ENCODE results near the gene KCNK2.

KCNK2 gene

GRCh38 chr1:215082532-215083382 is at the start of gene KCNK2:
KCNK2 (plus strand) TSS chr1:215082737; CDS start chr1:215083386, 649 bp downstream.
- no peak for DNase-seq

- DNase-seq = no peak
Measured at GRCh38 chr1:215032911-215033526, 49.5 kb upstream of the KCNK2 start.

GRCh38 chr1:215040190-215040589 is 42.3 kb upstream of the KCNK2 start:
- DNase-seq = no peak

DNA sequence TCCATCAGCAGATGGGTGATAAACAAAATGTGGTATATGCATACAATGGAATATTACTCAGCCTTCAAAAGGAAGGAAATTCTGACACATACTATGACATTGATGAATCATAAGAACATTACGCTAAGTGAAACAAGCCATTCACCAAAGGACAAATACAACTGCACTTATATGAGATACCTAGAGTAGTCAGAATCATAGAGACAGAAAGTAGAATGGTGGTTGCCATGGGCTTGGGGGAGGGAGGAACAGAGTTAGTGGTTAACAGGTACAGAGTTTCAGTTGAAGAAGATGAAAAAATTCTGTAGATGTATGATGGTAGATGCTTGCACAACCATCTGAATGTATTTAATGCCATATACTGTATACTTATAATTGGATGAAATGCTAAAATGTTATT is 39.1 kb upstream of the KCNK2 start:
- no peak for DNase-seq

DNA sequence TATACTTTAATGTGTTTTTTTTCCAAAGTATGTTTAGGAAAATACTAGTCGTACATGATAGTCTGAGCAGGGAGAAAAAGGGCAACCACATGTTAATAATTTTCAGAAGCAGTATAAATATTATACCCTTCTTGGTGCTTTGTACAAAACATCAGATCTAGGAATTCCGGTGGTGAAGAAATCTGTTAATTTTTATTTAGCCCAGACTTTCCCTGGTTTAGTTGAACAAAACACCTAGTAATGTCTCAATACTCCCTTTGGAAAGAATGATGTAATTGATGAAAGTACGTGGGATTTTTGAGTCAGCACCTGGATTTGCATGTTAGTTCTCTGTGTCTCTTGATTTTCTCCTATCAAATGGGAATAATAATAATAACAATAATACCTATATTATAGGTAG is 38.4 kb upstream of the KCNK2 start:
- DNase-seq = no peak

DNA sequence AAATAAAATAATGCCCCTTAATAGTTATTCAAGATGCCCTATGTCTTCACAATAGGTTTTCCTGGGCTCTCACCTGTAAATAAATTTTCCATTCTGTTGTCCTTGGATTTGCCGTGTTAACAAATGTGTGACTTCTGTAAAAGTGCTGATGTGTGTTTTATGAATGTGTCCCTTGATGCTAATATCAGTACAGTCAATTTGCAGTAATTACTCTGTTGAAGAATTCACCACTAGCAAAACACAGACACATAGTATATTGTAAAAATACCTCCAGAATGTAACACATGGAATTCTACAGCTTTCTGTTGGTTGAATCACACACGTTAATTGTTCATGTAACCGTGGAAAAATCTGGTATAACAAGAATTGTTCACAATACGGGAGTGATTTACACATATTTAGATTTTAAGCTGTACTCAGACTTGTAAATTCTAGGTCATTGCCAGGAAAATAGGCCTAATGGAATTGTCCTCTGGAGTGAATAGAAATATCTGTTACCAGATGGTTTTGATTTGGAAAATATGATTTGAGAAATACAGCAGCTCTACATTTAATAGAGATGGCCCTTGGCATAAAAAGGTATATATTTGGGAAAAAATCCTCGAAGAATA is 36.7 kb upstream of the KCNK2 start:
- no peak for DNase-seq

- DNase-seq = no peak
Measured at GRCh38 chr1:215052256-215053015, 30.1 kb upstream of the KCNK2 start.

DNA sequence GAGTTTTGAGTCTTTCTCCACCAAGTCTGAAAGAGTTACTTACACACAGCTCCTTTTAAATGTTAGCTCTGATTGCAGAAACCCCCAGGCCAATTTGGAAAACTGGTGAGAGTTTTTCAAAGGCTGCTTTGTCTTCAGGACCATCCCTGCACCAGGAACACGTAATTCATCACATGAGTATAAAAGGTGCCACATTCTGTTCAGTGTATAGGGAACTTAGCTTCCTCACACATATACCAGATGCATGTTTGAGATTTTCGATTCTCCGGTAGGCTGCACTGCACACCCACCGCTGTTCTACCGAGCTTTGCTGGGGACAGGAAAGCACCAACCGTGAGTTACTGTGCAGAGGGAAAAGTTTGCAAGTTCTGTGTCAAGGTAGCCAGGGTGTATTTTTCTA is 28.3 kb upstream of the KCNK2 start:
- no peak for DNase-seq

- no peak for DNase-seq
Measured at GRCh38 chr1:215055281-215055935, 27.1 kb upstream of the KCNK2 start.

DNA sequence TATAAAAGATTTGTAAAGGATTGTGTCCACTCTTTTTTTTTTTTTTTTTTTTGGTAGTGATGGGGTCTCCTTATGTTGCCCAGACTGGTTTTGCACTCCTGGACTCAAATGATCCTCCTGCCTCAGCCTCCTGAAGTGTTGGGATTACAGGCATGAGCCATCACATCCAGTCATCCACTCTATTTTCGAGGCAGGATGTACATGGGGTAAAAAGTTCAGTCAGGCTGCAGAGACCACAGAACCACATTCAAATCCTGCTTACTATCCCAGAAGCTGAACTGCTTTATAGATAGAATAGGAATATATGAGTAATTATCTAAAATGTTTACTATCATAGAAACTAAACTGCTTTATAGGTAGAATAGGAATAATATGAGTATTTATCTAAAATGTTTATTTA is 26.0 kb upstream of the KCNK2 start:
- DNase-seq = no peak

- DNase-seq = no peak
Measured at GRCh38 chr1:215059947-215060346, 22.6 kb upstream of the KCNK2 start.

GRCh38 chr1:215064327-215064726 is 18.2 kb upstream of the KCNK2 start:
- no peak for DNase-seq

- DNase-seq = no peak
Measured at GRCh38 chr1:215071078-215071477, 11.5 kb upstream of the KCNK2 start.

DNA sequence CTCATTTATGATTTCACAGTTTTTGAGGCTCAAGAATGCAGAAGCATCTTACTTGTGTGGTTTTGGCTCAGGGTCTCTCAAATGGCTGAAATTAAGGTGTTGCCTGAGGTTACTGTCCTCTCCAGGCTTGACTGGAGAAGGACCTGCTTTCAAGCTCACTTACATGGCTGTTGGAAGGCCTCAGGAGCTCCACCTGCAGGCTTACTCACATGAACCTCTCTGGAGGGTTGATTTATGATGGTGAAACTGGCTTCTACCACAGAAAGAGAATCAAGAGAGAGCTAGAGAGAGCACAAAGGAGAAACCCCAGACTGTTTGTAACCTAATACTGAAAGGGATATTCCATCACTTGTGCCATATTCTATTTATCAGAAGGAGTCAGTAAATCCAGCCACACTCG is 6.2 kb upstream of the KCNK2 start:
- no peak for DNase-seq

- DNase-seq = no peak
Measured at GRCh38 chr1:215079456-215079855, 3.1 kb upstream of the KCNK2 start.

DNA sequence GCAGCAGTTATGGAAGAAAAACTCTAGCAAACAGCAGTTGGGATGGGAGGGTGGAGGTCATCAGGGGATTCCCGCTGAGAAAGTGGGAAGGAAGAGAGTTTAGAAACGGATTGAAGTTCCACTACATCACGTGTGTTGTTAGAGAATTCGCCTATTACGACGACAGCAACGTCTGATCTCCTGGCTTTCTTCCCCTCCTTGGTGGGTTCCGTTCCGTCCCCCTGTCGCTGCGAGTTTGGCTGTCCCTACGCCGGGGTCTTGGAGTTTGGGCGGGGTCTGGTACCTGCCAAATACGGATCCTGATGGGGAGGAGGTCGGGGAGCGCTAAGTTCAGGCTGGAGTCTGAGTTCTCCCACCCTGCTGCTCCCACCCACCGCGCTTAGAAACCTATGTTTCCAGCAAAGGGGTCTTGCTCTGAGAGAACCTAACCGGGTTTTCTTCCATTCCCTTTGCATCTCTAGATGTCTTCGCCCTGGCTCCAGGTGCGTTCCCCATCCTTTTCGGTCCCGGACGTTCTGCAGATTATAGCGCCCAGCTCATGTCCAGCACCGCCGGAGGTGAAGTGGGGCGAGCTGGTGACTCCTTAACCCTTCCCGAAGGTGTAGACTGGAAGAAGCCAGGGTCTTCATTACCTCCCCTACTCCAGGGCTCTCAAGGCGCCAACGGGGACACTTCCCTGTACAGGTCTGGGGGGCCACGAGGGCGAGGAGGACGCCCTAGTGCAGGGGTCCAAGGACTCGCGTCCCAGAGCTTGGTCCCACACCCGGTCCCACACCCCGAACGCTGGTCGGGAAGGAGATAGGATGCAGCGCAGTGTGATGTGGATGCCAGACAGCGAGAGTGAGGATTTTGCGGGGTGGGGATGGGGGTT is 641 bp upstream of the KCNK2 start:
- no peak for DNase-seq

GRCh38 chr1:215083383-215083961 is 935 bp downstream of the KCNK2 start:
- DNase-seq = no peak

- DNase-seq = no peak
Measured at GRCh38 chr1:215084621-215085020, 2.1 kb downstream of the KCNK2 start.

DNA sequence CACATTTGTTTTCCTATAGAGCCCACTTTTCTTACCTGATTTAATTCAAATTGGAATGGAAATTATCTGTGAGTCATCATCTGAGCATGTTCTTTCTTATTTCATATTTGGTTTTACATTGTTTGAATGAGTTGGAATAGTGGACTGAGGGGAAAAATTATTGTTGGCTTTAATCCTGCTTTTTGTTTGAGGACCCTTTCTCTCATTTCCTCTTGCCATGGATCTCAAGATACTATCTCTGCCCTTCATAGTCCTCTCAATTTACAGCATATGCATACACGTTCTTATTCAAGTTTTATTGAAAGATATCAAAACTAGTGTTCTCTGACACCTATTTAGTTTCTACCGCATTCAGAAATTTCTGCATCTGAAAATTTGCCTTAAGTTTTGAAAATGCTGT is 5.1 kb downstream of the KCNK2 start:
- no peak for DNase-seq

DNA sequence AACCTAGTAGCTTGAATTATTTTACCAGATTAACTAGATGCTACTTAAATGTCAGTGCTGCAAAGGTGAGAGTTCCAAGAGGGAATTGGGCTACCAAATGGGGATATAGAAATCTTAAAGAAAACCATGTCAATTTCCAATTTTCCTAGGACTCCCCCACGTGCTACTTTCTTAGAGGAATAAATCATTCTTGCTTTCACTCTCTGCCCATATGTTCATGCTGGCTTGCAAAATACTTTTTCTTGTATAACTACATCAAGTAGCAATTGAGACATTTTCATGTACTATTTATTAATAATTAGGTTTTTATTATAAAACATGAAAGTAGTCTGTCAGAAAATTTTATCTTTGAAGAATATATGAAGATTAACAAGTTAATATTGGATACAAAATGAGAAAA is 11.8 kb downstream of the KCNK2 start:
- no peak for DNase-seq

DNA sequence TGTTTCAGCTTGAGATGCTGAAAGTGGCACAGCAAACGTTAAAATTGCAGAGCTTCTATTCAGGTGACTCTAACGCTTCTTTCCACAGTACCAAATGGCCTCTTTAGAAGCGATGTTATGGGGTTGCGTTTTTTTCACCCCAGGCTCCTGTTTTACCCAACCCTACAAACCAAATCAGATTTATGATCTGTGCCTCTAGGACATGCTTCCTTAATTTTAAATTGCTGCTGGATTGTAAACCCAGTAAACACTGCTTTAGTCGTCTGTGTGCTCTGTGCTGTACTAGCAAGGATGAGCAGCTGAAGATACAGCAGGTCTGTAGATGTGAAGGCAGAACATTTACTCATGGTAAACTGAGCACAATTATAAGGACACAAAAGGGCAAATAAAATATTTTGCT is 13.0 kb downstream of the KCNK2 start:
- DNase-seq = no peak
